Spinal cord (tissue), 10 donors: ENCODE data around the gene TGFB1I1. TPM values are rescaled to one million over a fixed set of nuclear protein-coding genes. Genes with fewer than 3 reads are reported as not detected.

Source experiments
- DNase-seq, 6 donors: peaks; one replicate each; pipeline versions ENCODE4 v3.0.0 to v3.0.0-alpha.2; 2013 to 2015; ENCODE audit warnings: low spot score in 6 of 6, low read depth in 4 of 6
- H3K27ac ChIP-seq: one replicate; pipeline ENCODE4 v1.5.1; 2013; ENCODE audit warnings: low read depth, low read length, control low read depth
- H3K27me3 ChIP-seq: one replicate; pipeline ENCODE4 v1.6.1; 2013; ENCODE audit warnings: low read length; ENCODE audit not compliant: control insufficient read depth, insufficient read depth
- H3K36me3 ChIP-seq: one replicate; pipeline ENCODE4 v1.6.1; 2013; ENCODE audit warnings: low read length; ENCODE audit not compliant: control insufficient read depth, insufficient read depth
- H3K4me1 ChIP-seq: one replicate; pipeline ENCODE4 v1.6.1; 2013; ENCODE audit warnings: low read length; ENCODE audit not compliant: control insufficient read depth, insufficient read depth
- H3K4me3 ChIP-seq: one replicate; pipeline ENCODE4 v1.5.1; 2013; ENCODE audit warnings: low read depth, low read length, control low read depth
- H3K9me3 ChIP-seq: one replicate; pipeline ENCODE4 v1.6.1; 2013; ENCODE audit warnings: low read length; ENCODE audit not compliant: control insufficient read depth, insufficient read depth
- WGBS: methylation state at CpG from one replicate; pipeline ENCODE4 v1.1.5; 2013; ENCODE audit warnings: missing lambda C conversion rate; ENCODE audit not compliant: insufficient coverage; 5-methylcytosine and 5-hydroxymethylcytosine counted together
- polyA plus RNA-seq, 2 donors: library from polyadenylated mRNA; unstranded; fragments of 120-200 nt; gene quantifications; one replicate each; pipeline ENCODE4 v1.2.1, GENCODE V29; 2013; ENCODE audit not compliant: insufficient read length in 2 of 2
- total RNA-seq, 2 donors: library from RNA; depleted of rRNA in 1 of 2; stranded (reverse); fragments of 120-200 nt in 1 of 2; fragments of >200 nt in 1 of 2; gene quantifications; one replicate each; pipeline versions ENCODE4 v1.2.3 to v1.2.4, GENCODE V29; 2013 to 2014
- donor health status: healthy.

TGFB1I1 gene
- total and polyA plus RNA-seq, 4 donors, result 8.1 to 22.7 (median 15.0) TPM

- peaks cover 12% of the 10 kb centered on the region for H3K36me3 ChIP-seq
- H3K4me1 ChIP-seq, result peaks cover 13% of the 10 kb centered on the region
- H3K9me3 ChIP-seq, result no peaks in the 10 kb centered on the region
- H3K27me3 ChIP-seq, result no peaks in the 10 kb centered on the region
- H3K4me3 ChIP-seq, result no peak overlapping the region
- H3K27ac ChIP-seq, result no peak overlapping the region
- WGBS, result 100% methylated on average over 1 of the region's 5 CpGs
- no peak for DNase-seq
Observed at GRCh38 chr16:31451201-31451600, 20.8 kb upstream of the TGFB1I1 start.

GRCh38 chr16:31451681-31452351, 20.1 kb upstream of the TGFB1I1 start:
- H3K27ac ChIP-seq, result no peak overlapping the region
- peaks cover 18% of the 10 kb centered on the region for H3K36me3 ChIP-seq
- 3% methylated on average over 3 of the region's 11 CpGs for WGBS
- H3K4me3 ChIP-seq, result no peak overlapping the region
- no peaks in the 10 kb centered on the region for H3K9me3 ChIP-seq
- peak in 2 of 6 donors; percentile 72 to 77 for DNase-seq
- H3K4me1 ChIP-seq, result peaks cover 19% of the 10 kb centered on the region
- H3K27me3 ChIP-seq, result no peaks in the 10 kb centered on the region

GRCh38 chr16:31452631-31453106, 19.3 kb upstream of the TGFB1I1 start:
- no peak overlapping the region for H3K27ac ChIP-seq
- DNase-seq, result peak in 1 of 6 donors; percentile 55
- no peak overlapping the region for H3K4me3 ChIP-seq
- no peaks in the 10 kb centered on the region for H3K27me3 ChIP-seq
- no peaks in the 10 kb centered on the region for H3K9me3 ChIP-seq
- H3K36me3 ChIP-seq, result peaks cover 23% of the 10 kb centered on the region
- WGBS, result no CpG with 5 or more reads among the region's 3 CpGs
- H3K4me1 ChIP-seq, result peaks cover 28% of the 10 kb centered on the region

- 57% methylated on average over 13 of the region's 20 CpGs for WGBS
- H3K27ac ChIP-seq, result no peak overlapping the region
- DNase-seq, result no peak
- no peak overlapping the region for H3K4me3 ChIP-seq
- peaks cover 27% of the 10 kb centered on the region for H3K36me3 ChIP-seq
- H3K9me3 ChIP-seq, result no peaks in the 10 kb centered on the region
- H3K27me3 ChIP-seq, result no peaks in the 10 kb centered on the region
- H3K4me1 ChIP-seq, result peaks cover 36% of the 10 kb centered on the region
Observed at GRCh38 chr16:31453255-31454204, 18.4 kb upstream of the TGFB1I1 start.

DNA sequence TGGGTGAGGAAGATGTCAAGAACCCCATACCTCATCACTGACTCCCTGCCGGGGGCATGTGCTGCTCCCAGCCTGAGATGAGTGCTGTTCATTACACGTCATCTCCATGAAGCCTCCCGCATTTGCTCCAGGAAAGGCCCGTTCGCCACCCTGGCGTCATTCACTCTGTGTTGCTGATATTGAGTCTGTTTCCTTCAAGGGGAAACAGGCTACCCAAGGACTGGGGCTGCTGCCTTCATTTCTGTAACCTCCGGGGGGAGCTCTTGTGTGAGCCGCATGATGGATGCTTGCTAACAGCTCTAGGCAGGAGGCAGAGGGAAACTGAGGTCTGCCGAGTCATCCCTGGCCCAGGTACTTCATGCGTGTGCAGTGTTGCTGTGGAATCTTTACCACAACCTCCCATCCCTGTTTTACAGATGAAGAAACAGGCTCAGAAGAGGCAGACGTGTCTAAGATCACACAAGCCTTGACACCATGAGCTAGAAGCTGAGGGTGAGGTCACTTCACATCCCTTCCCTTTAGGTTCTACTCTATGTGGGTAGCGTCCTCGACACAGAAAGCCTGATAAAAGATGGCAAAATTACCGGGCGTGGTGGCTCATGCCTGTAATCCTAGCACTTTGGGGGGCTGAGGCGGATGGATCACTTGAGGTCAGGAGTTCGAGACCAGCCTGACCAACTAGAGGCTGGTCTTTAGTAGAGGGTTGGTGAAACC, 16.2 kb upstream of the TGFB1I1 start:
- Histone ChIP-seq H3K9me3 (no peaks in the 10 kb centered on the region), H3K4me3 (no peak overlapping the region), H3K36me3 (peaks cover 27% of the 10 kb centered on the region), H3K4me1 (peaks cover 43% of the 10 kb centered on the region), H3K27me3 (no peaks in the 10 kb centered on the region), H3K27ac (no peak overlapping the region)
- no peak for DNase-seq
- WGBS, result 77% methylated on average over 12 of the region's 17 CpGs

- no peaks in the 10 kb centered on the region for H3K27me3 ChIP-seq
- no peak overlapping the region for H3K27ac ChIP-seq
- H3K9me3 ChIP-seq, result no peaks in the 10 kb centered on the region
- H3K4me1 ChIP-seq, result peaks cover 39% of the 10 kb centered on the region
- H3K36me3 ChIP-seq, result peaks cover 29% of the 10 kb centered on the region
- WGBS, result 69% methylated on average over 5 of the region's 8 CpGs
- DNase-seq, result no peak
- H3K4me3 ChIP-seq, result no peak overlapping the region
Observed at GRCh38 chr16:31456988-31457360, 15.0 kb upstream of the TGFB1I1 start.

GRCh38 chr16:31458073-31458843, 13.7 kb upstream of the TGFB1I1 start:
- H3K27me3 ChIP-seq, result no peaks in the 10 kb centered on the region
- DNase-seq, result peak in 2 of 6 donors; percentile 6 to 22
- peaks cover 41% of the 10 kb centered on the region for H3K36me3 ChIP-seq
- WGBS, result 4% methylated on average over 41 of the region's 42 CpGs
- H3K9me3 ChIP-seq, result no peaks in the 10 kb centered on the region
- peak overlapping the region; percentile 75 for H3K4me3 ChIP-seq
- H3K27ac ChIP-seq, result peak overlapping the region; percentile 96
- peaks cover 38% of the 10 kb centered on the region for H3K4me1 ChIP-seq

DNA sequence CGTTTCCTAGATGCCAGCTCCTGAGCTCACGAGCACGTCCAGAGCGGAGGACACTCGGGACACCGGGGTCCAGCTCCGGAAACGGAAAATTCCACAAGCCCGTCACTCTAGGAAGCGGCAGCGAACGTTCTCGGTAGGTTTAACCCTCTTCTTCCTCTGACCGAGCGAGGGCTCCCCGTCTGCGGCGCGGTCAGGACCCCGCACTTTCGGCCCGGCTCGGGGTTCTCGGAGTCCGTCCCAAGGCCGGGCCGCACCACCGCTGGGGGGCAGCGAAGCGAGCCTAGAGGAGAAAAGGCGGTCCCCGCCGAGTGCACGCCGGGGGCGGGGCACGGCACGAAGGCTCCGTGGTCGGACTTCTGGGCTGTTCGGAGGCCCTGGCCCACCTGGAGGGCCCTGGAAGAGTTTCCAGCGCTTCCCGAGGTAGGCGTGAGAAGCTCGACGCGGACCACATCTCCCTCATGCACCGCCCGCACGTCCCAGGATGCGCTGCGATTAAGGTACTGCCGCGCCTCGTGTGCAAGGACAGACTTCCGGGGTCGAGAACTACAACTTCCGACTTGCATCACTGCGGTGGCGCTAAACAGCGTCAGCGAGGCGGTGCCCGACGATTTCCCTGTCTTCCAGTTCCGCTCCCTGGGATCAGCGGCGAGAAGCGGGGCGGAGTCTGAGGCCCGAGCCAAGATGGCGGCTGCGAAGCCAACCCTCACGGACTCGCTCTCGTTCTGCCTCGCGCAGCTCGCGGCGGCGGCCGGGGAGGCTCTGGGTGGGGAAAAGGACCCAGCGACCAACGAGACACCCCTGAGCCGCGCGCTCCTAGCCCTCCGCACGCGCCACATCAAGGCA, 12.9 kb upstream of the TGFB1I1 start, which contains the start of gene ARMC5:
Gene ARMC5 (plus strand): TSS at position 658 of the 843 bp plus-strand sequence. CDS start 24 bp downstream, at position 682.
- under 1% methylated on average over 91 of the region's 91 CpGs for WGBS
- Histone ChIP-seq H3K36me3 (peaks cover 49% of the 10 kb centered on the region), H3K9me3 (no peaks in the 10 kb centered on the region), H3K27ac (peak within 1 kb of the TSS; percentile 96), H3K4me1 (peaks cover 38% of the 10 kb centered on the region), H3K27me3 (no peaks in the 10 kb centered on the region), H3K4me3 (peak within 1 kb of the TSS; percentile 75)
- peak; percentile 94 to 99 (median 96) for DNase-seq
